K562 (cell line): ENCODE results near the gene TMEM185B. TPM values are rescaled to one million over a fixed set of nuclear protein-coding genes. Genes with fewer than 3 reads are reported as not detected.

Experiments
- BRD4 ChIP-seq: fragments of 200-600 bp; sonication (generic); IDR thresholded peaks from 2 replicates; pipeline ENCODE4 v1.6.1; 2017; ENCODE audit warnings: inconsistent platforms
- CHD2 ChIP-seq: IDR thresholded peaks from 2 replicates; pipeline ENCODE4 v1.6.1; 2011; ENCODE audit warnings: low read depth, low read length
- DPF2 ChIP-seq: fragments of 450-650 bp; IDR thresholded peaks from 2 replicates; pipeline ENCODE4 v1.6.1; 2016
- FOXA1 ChIP-seq: fragments of 450-650 bp; IDR thresholded peaks from 2 replicates; pipeline ENCODE4 v1.6.1; 2016; ENCODE audit warnings: mild to moderate bottlenecking, borderline replicate concordance
- GTF2E2 ChIP-seq: fragments of 200-800 bp; sonication (Bioruptor generic); IDR thresholded peaks from 2 replicates; pipeline ENCODE4 v1.6.1; 2016; ENCODE audit warnings: missing genetic modification characterization, missing compliant biosample characterization
- HCFC1 ChIP-seq: IDR thresholded peaks from 2 replicates; pipeline ENCODE4 v1.6.1; 2012; ENCODE audit warnings: low read depth, low read length, improper control_type of control experiment
- HDAC1 ChIP-seq, 2 experiments: fragments of 450-650 bp; IDR thresholded peaks; 2 replicates each; pipeline ENCODE4 v1.6.1; 2016 to 2017; ENCODE audit warnings: inconsistent platforms in 1 of 2, mild to moderate bottlenecking in 1 of 2, moderate library complexity in 1 of 2
- HNRNPLL ChIP-seq: fragments of 200-400 bp; formaldehyde crosslinking; IDR thresholded peaks from 2 replicates; pipeline ENCODE4 v1.6.1; 2017; ENCODE audit warnings: low read length, low read depth, mild to moderate bottlenecking; ENCODE audit not compliant: poor library complexity, severe bottlenecking
- KDM4B ChIP-seq, 2 experiments: fragments of 450-650 bp in 1 of 2; sonication (generic) in 1 of 2; IDR thresholded peaks; 2 replicates each; pipeline ENCODE4 v1.6.1; 2016 to 2017; ENCODE audit warnings: borderline replicate concordance in 2 of 2, antibody characterized with exemption in 1 of 2, low read depth in 1 of 2, mild to moderate bottlenecking in 1 of 2
- NR2C2 ChIP-seq, 2 experiments: fragments of 200-800 bp in 1 of 2; sonication (Bioruptor generic) in 1 of 2; sonication (generic) in 1 of 2; formaldehyde crosslinking in 1 of 2; IDR thresholded peaks; 2 replicates each; pipeline versions ENCODE4 v1.6.1 to v1.8.0; 2016 to 2022; ENCODE audit warnings: mild to moderate bottlenecking in 1 of 2, missing compliant biosample characterization in 1 of 2, missing genetic modification characterization in 1 of 2, missing genetic modification reagents in 1 of 2
- POLR2B ChIP-seq: fragments of 450-650 bp; IDR thresholded peaks from 2 replicates; pipeline ENCODE4 v1.6.1; 2018; ENCODE audit warnings: low read depth; ENCODE audit not compliant: partially characterized antibody
- PRMT5 ChIP-seq: sonication (generic); formaldehyde crosslinking; IDR thresholded peaks from 2 replicates; pipeline ENCODE4 v1.5.0; 2020; ENCODE audit warnings: missing genetic modification reagents
- SNRNP70 ChIP-seq: fragments of 200-400 bp; formaldehyde crosslinking; optimal IDR thresholded peaks from 2 replicates; pipeline ENCODE3; 2017; ENCODE audit warnings: low read depth, low read length
- YY1 ChIP-seq, 3 experiments: IDR thresholded peaks; 2 replicates each; pipeline ENCODE4 v1.6.1; 2011; ENCODE audit warnings: low read length in 2 of 3, mild to moderate bottlenecking in 2 of 3, moderate library complexity in 2 of 3, borderline replicate concordance in 1 of 3, control low read depth in 1 of 3, low read depth in 1 of 3; ENCODE audit not compliant: insufficient read depth in 3 of 3, insufficient replicate concordance in 2 of 3, control insufficient read depth in 1 of 3, insufficient read length in 1 of 3; ENCODE audit errors: extremely low read depth in 1 of 3
- ZBTB17 ChIP-seq: fragments of 450-650 bp; formaldehyde crosslinking; IDR thresholded peaks from 2 replicates; pipeline ENCODE4 v1.4.0; 2020; ENCODE audit warnings: mild to moderate bottlenecking
- ZFX ChIP-seq: sonication (generic); formaldehyde crosslinking; IDR thresholded peaks from 2 replicates; pipeline ENCODE4 v1.8.0; 2022; ENCODE audit warnings: mild to moderate bottlenecking, missing genetic modification reagents, moderate library complexity
- ZKSCAN3 ChIP-seq: fragments of 250-450 bp; sonication (Bioruptor Pico); IDR thresholded peaks from 2 replicates; pipeline ENCODE4 v1.4.0; 2020
- ZNF444 ChIP-seq: fragments of 250-450 bp; sonication (Bioruptor Pico); IDR thresholded peaks from 2 replicates; pipeline ENCODE4 v1.4.0; 2020; ENCODE audit warnings: mild to moderate bottlenecking, moderate library complexity
- ZNF609 ChIP-seq: sonication (generic); formaldehyde crosslinking; IDR thresholded peaks from 2 replicates; pipeline ENCODE4 v1.8.1; 2023; ENCODE audit warnings: missing genetic modification reagents, mild to moderate bottlenecking, borderline replicate concordance
- ZNF696 ChIP-seq: fragments of 250-450 bp; sonication (Bioruptor Pico); conservative IDR thresholded peaks from 2 replicates; pipeline ENCODE4 v1.4.0; 2020; ENCODE audit warnings: mild to moderate bottlenecking, moderate library complexity
- polyA plus RNA-seq, 8 experiments: library from polyadenylated mRNA; depleted of rRNA in 4 of 8; stranded (reverse) in 5 of 8; unstranded in 3 of 8; fragments of >200 nt; fragmentation: Nextera tagmentation in 2 of 8; fragmentation: Illumina TruSeq in 1 of 8; extraction: Ambion mirVana in 2 of 8; extraction: Trizol in 1 of 8; gene quantifications; 2 replicates each; pipeline versions ENCODE4 v1.2.1 to v1.2.3, GENCODE V29; 2011 to 2014; ENCODE audit warnings: inconsistent platforms in 1 of 8, missing spikeins in 1 of 8
- total RNA-seq, 7 experiments: library from RNA; depleted of rRNA in 6 of 7; stranded (reverse); fragments of >200 nt in 6 of 7; fragmentation: Illumina TruSeq in 2 of 7; extraction: Trizol in 2 of 7; gene quantifications; 2 replicates each; pipeline versions ENCODE4 v1.2.1 to v1.2.3, GENCODE V29; 2011 to 2021; ENCODE audit warnings: low replicate concordance in 1 of 7
- TF ChIP-seq, protein P1 (sequence below): fragments of 450-650 bp; formaldehyde crosslinking; IDR thresholded peaks from 2 replicates; pipeline ENCODE4 v1.4.0; 2020; ENCODE audit warnings: mild to moderate bottlenecking
- TF ChIP-seq, protein P2 (sequence below): fragments of 250-450 bp; sonication (Bioruptor Pico); IDR thresholded peaks from 2 replicates; pipeline ENCODE4 v1.8.0; 2021; ENCODE audit warnings: moderate library complexity, mild to moderate bottlenecking, inconsistent platforms

TMEM185B gene
- total and polyA plus RNA-seq, 9 of the 15 experiments (the other 6 are each of a cell fraction or from before 2014, with no cell fraction given), result 2.9 to 28.2 (median 11.5) TPM

GRCh38 chr2:120253021-120253882, 30.1 kb upstream of the TMEM185B start (continued):
- TF ChIP-seq ZNF609 (CRISPR knock-in tag) (no peak), CHD2 (no peak), YY1 (IDR thresholded peaks at IDR 0.05; ENCODE audit: borderline replicate concordance in 1 of 3, control insufficient read depth in 1 of 3, extremely low read depth in 1 of 3, insufficient read depth in 3 of 3, insufficient read length in 1 of 3, insufficient replicate concordance in 2 of 3, low read depth in 1 of 3, low read length in 2 of 3) (peak in 2 of 3 experiments; percentile 8 to 13), GTF2E2 (tag) (no peak), NR2C2 (CRISPR knock-in tag; IDR thresholded peaks at IDR 0.05) (0 out of 2 replicates have a peak, but pooled peaks have one; percentile 20), NR2C2 (tag; IDR thresholded peaks at IDR 0.05) (peak; percentile 65), POLR2B (peak; percentile 26), HDAC1 (IDR thresholded peaks at IDR 0.05) (0 out of 4 replicates have a peak, but pooled peaks of 1 of the 2 experiments have one; percentile 40), PRMT5 (no peak), HCFC1 (peak; percentile 56; the same call in 1 of the 2 replicates), FOXA1 (no peak), DPF2 (0 out of 2 replicates have a peak, but pooled peaks have one; percentile 53), KDM4B (IDR thresholded peaks at IDR 0.05; ENCODE audit: borderline replicate concordance in 2 of 2, low read depth in 1 of 2) (peak in 1 of 2 experiments; percentile 81; a peak in 1 of 4 replicates), HNRNPLL (no peak), ZBTB17 (CRISPR knock-in tag) (no peak; the same call in 1 of the 2 replicates), ZFX (CRISPR knock-in tag) (peak; percentile 65), ZNF444 (CRISPR knock-in tag) (no peak), ZKSCAN3 (CRISPR knock-in tag) (no peak), SNRNP70 (no peak), BRD4 (no peak), ZNF696 (CRISPR knock-in tag) (no peak)
- TF ChIP-seq, protein P1, sequence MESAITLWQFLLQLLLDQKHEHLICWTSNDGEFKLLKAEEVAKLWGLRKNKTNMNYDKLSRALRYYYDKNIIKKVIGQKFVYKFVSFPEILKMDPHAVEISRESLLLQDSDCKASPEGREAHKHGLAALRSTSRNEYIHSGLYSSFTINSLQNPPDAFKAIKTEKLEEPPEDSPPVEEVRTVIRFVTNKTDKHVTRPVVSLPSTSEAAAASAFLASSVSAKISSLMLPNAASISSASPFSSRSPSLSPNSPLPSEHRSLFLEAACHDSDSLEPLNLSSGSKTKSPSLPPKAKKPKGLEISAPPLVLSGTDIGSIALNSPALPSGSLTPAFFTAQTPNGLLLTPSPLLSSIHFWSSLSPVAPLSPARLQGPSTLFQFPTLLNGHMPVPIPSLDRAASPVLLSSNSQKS, result no peak
- TF ChIP-seq, protein P2, sequence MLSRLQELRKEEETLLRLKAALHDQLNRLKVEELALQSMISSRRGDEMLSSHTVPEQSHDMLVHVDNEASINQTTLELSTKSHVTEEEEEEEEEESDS (CRISPR knock-in tag), result no peak
